IPS-11a (cell line): ENCODE measurements around the gene NBPF1.
"Not testable (repeated sequence)": the region's sequence is repeated elsewhere in the genome, so short reads cannot be mapped to it uniquely, and the experiment has no call there.

Source experiments
- H3K4me3 ChIP-seq: one replicate; pipeline ENCODE4 v1.5.1; 2013; ENCODE audit warnings: low read depth, low read length, control low read depth

Gene NBPF1

GRCh38 chr1:16516694-16517410 is 96.5 kb downstream of the NBPF1 start:
- H3K4me3 ChIP-seq = not testable (repeated sequence)

- not testable (repeated sequence) for H3K4me3 ChIP-seq
These were observed 99.0 kb downstream of the NBPF1 start, which contains the start of gene RNU1-1 for GRCh38 chr1:16514107-16515055. TSS of gene RNU1-1 (minus strand) at chr1:16514285.

- not testable (repeated sequence) for H3K4me3 ChIP-seq
These were observed 99.8 kb downstream of the NBPF1 start for GRCh38 chr1:16513412-16514106.

GRCh38 chr1:16512624-16513411 is 100.5 kb downstream of the NBPF1 start:
- H3K4me3 ChIP-seq = not testable (repeated sequence)
